Transverse colon (tissue), 4 donors: ENCODE data around the gene UBE3A. TPM values are rescaled to one million over a fixed set of nuclear protein-coding genes. Genes with fewer than 3 reads are reported as not detected.

Experiments used
- DNase-seq: peaks from one replicate; pipeline ENCODE4 v3.0.0-alpha.2; 2019
- H3K27ac ChIP-seq, 4 donors: fragments of 200-600 bp; sonication (generic); 2 replicates each; pipeline ENCODE4 v1.5.1; 2016 to 2018; ENCODE audit warnings: inconsistent platforms in 4 of 4
- H3K27me3 ChIP-seq: fragments of 200-600 bp; sonication (generic); 2 replicates; pipeline ENCODE4 v1.5.1; 2017; ENCODE audit warnings: inconsistent platforms
- H3K36me3 ChIP-seq, 4 donors: fragments of 200-600 bp; sonication (generic); 2 replicates each; pipeline ENCODE4 v1.5.1; 2017 to 2019; ENCODE audit warnings: inconsistent platforms in 4 of 4
- H3K4me1 ChIP-seq, 4 donors: fragments of 200-600 bp; sonication (generic); 2 replicates each; pipeline ENCODE4 v1.5.1; 2017 to 2020; ENCODE audit warnings: inconsistent platforms in 4 of 4
- H3K4me3 ChIP-seq, 4 donors: fragments of 200-600 bp; sonication (generic); 1 replicate in 1 of 4; 2 replicates in 3 of 4; pipeline versions ENCODE4 v1.5.1 to v1.6.1; 2017 to 2019; ENCODE audit warnings: inconsistent platforms in 4 of 4
- H3K9me3 ChIP-seq, 2 donors: fragments of 200-600 bp; sonication (generic); 2 replicates each; pipeline ENCODE4 v1.5.1; 2017 to 2019; ENCODE audit warnings: inconsistent platforms in 2 of 2
- CTCF ChIP-seq, 5 experiments: fragments of 200-600 bp in 3 of 5; fragments of 450-650 bp in 2 of 5; sonication (generic) in 3 of 5; IDR thresholded peaks; 1 replicate in 2 of 5; 2 replicates in 3 of 5; pipeline ENCODE4 v1.5.1; 2016 to 2017; ENCODE audit warnings: antibody characterized with exemption in 5 of 5, inconsistent platforms in 3 of 5, mild to moderate bottlenecking in 2 of 5, moderate library complexity in 1 of 5
- EP300 ChIP-seq: sonication (generic); formaldehyde crosslinking; IDR thresholded peaks from one replicate; pipeline ENCODE4 v1.6.1; 2017; ENCODE audit warnings: antibody characterized with exemption, low read depth
- POLR2A ChIP-seq: fragments of 450-650 bp; IDR thresholded peaks from one replicate; pipeline ENCODE4 v1.6.1; 2016; ENCODE audit warnings: antibody characterized with exemption, mild to moderate bottlenecking, moderate library complexity
- POLR2AphosphoS5 ChIP-seq, 3 donors: sonication (generic); formaldehyde crosslinking; IDR thresholded peaks; one replicate each; pipeline ENCODE4 v1.6.1; 2016; ENCODE audit warnings: antibody characterized with exemption in 3 of 3
- WGBS, 2 donors: methylation state at CpG; one replicate each; pipeline ENCODE4 v1.1.5; 2018; ENCODE audit warnings: low coverage in 1 of 2; 5-methylcytosine and 5-hydroxymethylcytosine counted together
- in situ Hi-C, 4 donors: fragments of 200-750 bp; cut with MboI; loops; one replicate each; pipeline versions ENCODE4 v1.15.0 to v1.15.1; 2017; ENCODE audit warnings: low sequenced_read_pairs in 3 of 4, low pct_ligation_motif_present in 1 of 4, low pct_unique_long_range_greater_than_20kb in 1 of 4
- intact Hi-C: fragments of 100-400 bp; cut with DNase I; formaldehyde crosslinking; loops from one replicate; pipeline ENCODE4 v1.15.1; 2023; ENCODE audit warnings: low total_unique reads
- total RNA-seq, 4 donors: library from RNA; depleted of rRNA; stranded (reverse); fragments of >200 nt; gene quantifications; one replicate each; pipeline ENCODE4 v1.1.0, GENCODE V29; 2016

UBE3A gene
- total RNA-seq, 4 donors from 2014 or later, result 52.1 to 92.1 (median 76.5) TPM

DNA sequence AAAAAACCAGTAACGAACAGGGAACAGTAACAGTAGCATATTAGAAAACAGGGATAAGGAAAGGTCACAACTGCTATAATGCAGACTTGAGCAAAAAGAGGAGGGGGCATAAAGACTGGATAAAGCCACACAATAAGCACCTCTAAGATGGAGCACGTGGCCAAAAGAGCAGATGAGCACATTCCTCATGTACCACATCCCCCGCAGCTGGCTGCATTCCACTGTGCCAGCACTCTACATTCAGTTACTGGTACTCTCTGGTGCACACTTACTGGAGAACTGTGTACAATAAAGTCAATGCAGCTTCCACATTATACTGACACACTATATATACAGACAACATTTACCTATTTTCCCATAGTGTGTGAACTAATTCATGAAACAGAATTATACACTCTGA lies 64.7 kb downstream of the UBE3A start:
- in situ Hi-C loops (no loop called here), intact Hi-C loops (loop anchor here (5.0 kb wide), 1 partner anchor 1653 kb away; no protein-coding TSS in a partner anchor)
- Histone ChIP-seq H3K36me3 (peaks cover 0 to 33% (median 12%) of the 10 kb centered on the region in 4 donors), H3K27me3 (no peaks in the 10 kb centered on the region), H3K9me3 (no peaks in the 10 kb centered on the region), H3K4me1 (no peaks in the 10 kb centered on the region), H3K4me3 (no peak overlapping the region), H3K27ac (no peak overlapping the region)
- TF ChIP-seq CTCF (IDR thresholded peaks at IDR 0.05) (no peak), EP300 (no peak), POLR2AphosphoS5 (IDR thresholded peaks at IDR 0.05) (no peak), POLR2A (no peak)
- DNase-seq, result no peak
- 88 to 95% methylated on average over 2 to 3 of the region's 3 CpGs for WGBS, 2 donors

- intact Hi-C loops (loop anchor here (5.0 kb wide), 1 partner anchor 1655 kb away; no protein-coding TSS in a partner anchor), in situ Hi-C loops (no loop called here)
- Histone ChIP-seq H3K27me3 (no peaks in the 10 kb centered on the region), H3K4me1 (no peaks in the 10 kb centered on the region), H3K36me3 (peaks cover 0 to 34% (median 12%) of the 10 kb centered on the region in 4 donors), H3K4me3 (no peak overlapping the region), H3K9me3 (no peaks in the 10 kb centered on the region), H3K27ac (no peak overlapping the region)
- no peak for TF ChIP-seq POLR2AphosphoS5 (IDR thresholded peaks at IDR 0.05)
- TF ChIP-seq CTCF (IDR thresholded peaks at IDR 0.05), result no peak
- TF ChIP-seq POLR2A, result no peak
- no peak for TF ChIP-seq EP300
- 67 to 80% methylated on average over 1 of the region's 1 CpG for WGBS, 2 donors
- DNase-seq, result no peak
These were observed 66.5 kb downstream of the UBE3A start for GRCh38 chr15:25372298-25372697.

DNA sequence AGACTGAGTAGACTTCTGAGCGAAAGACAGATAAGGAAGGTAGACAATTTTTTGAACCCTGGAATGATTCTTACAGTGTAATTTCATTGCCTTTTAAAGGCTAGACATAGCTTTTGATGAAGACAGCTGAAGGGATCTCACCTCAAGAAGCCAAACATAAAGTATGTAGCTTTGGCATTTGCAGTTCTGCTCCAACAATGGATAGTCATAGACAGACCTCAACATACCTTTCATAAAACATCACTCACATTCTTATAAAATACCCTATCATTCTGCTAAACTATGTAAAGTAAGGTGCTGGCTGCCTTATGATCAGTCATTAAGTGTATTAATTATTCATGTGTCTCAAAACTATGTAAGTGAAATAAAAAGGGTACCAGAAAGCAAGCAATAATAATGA lies 70.0 kb downstream of the UBE3A start:
- Histone ChIP-seq H3K4me3 (no peak overlapping the region), H3K27ac (no peak overlapping the region), H3K9me3 (no peaks in the 10 kb centered on the region), H3K4me1 (peaks cover 0 to 3% (median 0%) of the 10 kb centered on the region in 4 donors), H3K27me3 (no peaks in the 10 kb centered on the region), H3K36me3 (peaks cover 0 to 17% (median 5%) of the 10 kb centered on the region in 4 donors)
- no peak for DNase-seq
- in situ Hi-C loops, result no loop called here
- 98 to 100% methylated on average over 1 of the region's 1 CpG for WGBS, 2 donors
- intact Hi-C loops, result no loop called here
- TF ChIP-seq POLR2AphosphoS5 (IDR thresholded peaks at IDR 0.05) (no peak), CTCF (IDR thresholded peaks at IDR 0.05) (no peak), EP300 (no peak), POLR2A (no peak)

- TF ChIP-seq POLR2AphosphoS5 (IDR thresholded peaks at IDR 0.05) (no peak), CTCF (IDR thresholded peaks at IDR 0.05) (no peak), EP300 (no peak), POLR2A (no peak)
- H3K9me3 ChIP-seq, result no peaks in the 10 kb centered on the region
- peaks cover 0 to 3% (median 0%) of the 10 kb centered on the region in 4 donors for H3K4me1 ChIP-seq
- in situ Hi-C loops (no loop called here), intact Hi-C loops (no loop called here)
- WGBS, 2 donors, result 33 to 58% methylated on average over 1 of the region's 1 CpG
- no peaks in the 10 kb centered on the region for H3K27me3 ChIP-seq
- no peak overlapping the region for H3K4me3 ChIP-seq
- H3K27ac ChIP-seq, result no peak overlapping the region
- no peak for DNase-seq
- H3K36me3 ChIP-seq, result peaks cover 0 to 9% (median 0%) of the 10 kb centered on the region in 4 donors
These were observed 72.8 kb downstream of the UBE3A start for GRCh38 chr15:25366058-25366457.
